CD14-positive monocyte (primary cell): Measurements from ENCODE around the gene PLCXD3. TPM values are rescaled to one million over a fixed set of nuclear protein-coding genes. Genes with fewer than 3 reads are reported as not detected.

Experiments used
- DNase-seq, 3 donors: peaks; one replicate each; pipeline ENCODE4 v3.0.0-alpha.2; 2011 to 2022
- H2AFZ ChIP-seq: 2 replicates; pipeline ENCODE4 v1.6.0; 2012; ENCODE audit warnings: mild to moderate bottlenecking, low read depth, low read length, inconsistent platforms; ENCODE audit not compliant: insufficient read depth, poor library complexity, severe bottlenecking
- H3K27ac ChIP-seq, 2 donors: 1 replicate in 1 of 2; 2 replicates in 1 of 2; pipeline ENCODE4 v1.5.1; 2012 to 2013; ENCODE audit warnings: low read length in 2 of 2, control low read depth in 1 of 2, inconsistent platforms in 1 of 2, low read depth in 1 of 2, mild to moderate bottlenecking in 1 of 2
- H3K27me3 ChIP-seq, 2 donors: one replicate each; pipeline versions ENCODE4 v1.6.0 to v1.6.1; 2011 to 2013; ENCODE audit warnings: low read length in 2 of 2; ENCODE audit not compliant: control insufficient read depth in 2 of 2, insufficient read depth in 2 of 2
- H3K36me3 ChIP-seq, 2 donors: replicated peaks in 1 of 2; 1 replicate in 1 of 2; 2 replicates in 1 of 2; pipeline versions ENCODE4 v1.5.1 to v1.6.1; 2012 to 2013; ENCODE audit warnings: low read length in 2 of 2, control low read depth in 1 of 2, inconsistent platforms in 1 of 2, mild to moderate bottlenecking in 1 of 2; ENCODE audit not compliant: insufficient read depth in 2 of 2, control insufficient read depth in 1 of 2
- H3K4me1 ChIP-seq, 2 donors: 1 replicate in 1 of 2; 2 replicates in 1 of 2; pipeline versions ENCODE4 v1.5.1 to v1.6.1; 2012 to 2013; ENCODE audit warnings: low read length in 2 of 2, control low read depth in 1 of 2, inconsistent platforms in 1 of 2, mild to moderate bottlenecking in 1 of 2, moderate library complexity in 1 of 2; ENCODE audit not compliant: insufficient read depth in 2 of 2, control insufficient read depth in 1 of 2
- H3K4me2 ChIP-seq: replicated peaks from 2 replicates; pipeline ENCODE3; 2012; ENCODE audit warnings: low read length, moderate library complexity, mild to moderate bottlenecking; ENCODE audit not compliant: poor library complexity, severe bottlenecking; ENCODE audit errors: extremely low read depth
- H3K4me3 ChIP-seq, 3 experiments: fragments of 200-600 bp in 1 of 3; sonication (generic) in 1 of 3; replicated peaks in 1 of 3; 1 replicate in 2 of 3; 2 replicates in 1 of 3; pipeline ENCODE4 v1.5.1; 2011 to 2013; ENCODE audit warnings: low read length in 3 of 3, mild to moderate bottlenecking in 3 of 3, control low read depth in 2 of 3, low read depth in 2 of 3, inconsistent platforms in 1 of 3, moderate library complexity in 1 of 3
- H3K79me2 ChIP-seq: 2 replicates; pipeline ENCODE4 v1.6.0; 2012; ENCODE audit warnings: mild to moderate bottlenecking, control low read depth, inconsistent platforms, low read length, moderate library complexity; ENCODE audit not compliant: insufficient read depth
- H3K9ac ChIP-seq: 2 replicates; pipeline ENCODE4 v1.6.0; 2017; ENCODE audit warnings: low read length, mild to moderate bottlenecking; ENCODE audit not compliant: insufficient read depth, poor library complexity, severe bottlenecking
- H3K9me3 ChIP-seq, 2 donors: replicated peaks in 1 of 2; 1 replicate in 1 of 2; 2 replicates in 1 of 2; pipeline versions ENCODE4 v1.5.1 to v1.6.1; 2012 to 2013; ENCODE audit warnings: low read length in 2 of 2, control low read depth in 1 of 2; ENCODE audit not compliant: control insufficient read depth in 1 of 2, insufficient read depth in 1 of 2
- H4K20me1 ChIP-seq: 2 replicates; pipeline ENCODE4 v1.6.0; 2012; ENCODE audit warnings: mild to moderate bottlenecking, low read length, control low read depth, moderate library complexity; ENCODE audit not compliant: insufficient read depth
- H3K27ac Mint-ChIP-seq, 7 donors: one replicate each; pipeline ENCODE4 v1.8.0; 2020; ENCODE audit warnings: mild to moderate bottlenecking in 7 of 7, mixed read lengths in 7 of 7, moderate library complexity in 6 of 7, inconsistent platforms in 2 of 7
- H3K27me3 Mint-ChIP-seq, 3 donors: one replicate each; pipeline ENCODE4 v1.8.0; 2021 to 2022; ENCODE audit warnings: low read depth in 3 of 3, mild to moderate bottlenecking in 3 of 3, mixed read lengths in 3 of 3, moderate library complexity in 3 of 3, inconsistent platforms in 1 of 3
- H3K36me3 Mint-ChIP-seq, 2 donors: one replicate each; pipeline ENCODE4 v1.8.0; 2020; ENCODE audit warnings: mixed read lengths in 2 of 2, inconsistent platforms in 1 of 2, mild to moderate bottlenecking in 1 of 2
- H3K4me1 Mint-ChIP-seq: one replicate; pipeline ENCODE4 v1.8.0; 2020; ENCODE audit warnings: mild to moderate bottlenecking, mixed read lengths
- H3K4me3 Mint-ChIP-seq, 2 donors: one replicate each; pipeline ENCODE4 v1.8.0; 2020; ENCODE audit warnings: mild to moderate bottlenecking in 2 of 2, mixed read lengths in 2 of 2, moderate library complexity in 1 of 2
- H3K9me3 Mint-ChIP-seq, 7 donors: one replicate each; pipeline ENCODE4 v1.8.0; 2020 to 2022; ENCODE audit warnings: mixed read lengths in 7 of 7, mild to moderate bottlenecking in 6 of 7, moderate library complexity in 6 of 7, inconsistent platforms in 2 of 7
- WGBS: methylation state at CpG from one replicate; pipeline ENCODE4 v1.1.5; 2013; ENCODE audit warnings: missing lambda C conversion rate; ENCODE audit not compliant: insufficient coverage; 5-methylcytosine and 5-hydroxymethylcytosine counted together
- intact Hi-C, 2 donors: fragments of 100-400 bp; cut with micrococcal nuclease; formaldehyde crosslinking; loops; one replicate each; pipeline versions ENCODE4 v1.15.0 to v1.15.1; 2023
- polyA plus RNA-seq, 3 donors: library from polyadenylated mRNA; depleted of rRNA in 1 of 3; unstranded in 2 of 3; stranded (reverse) in 1 of 3; fragments of 300-500 nt in 2 of 3; fragments of >200 nt in 1 of 3; fragmentation: Illumina TruSeq in 2 of 3; gene quantifications; 1 replicate in 2 of 3; 2 replicates in 1 of 3; pipeline ENCODE4 v1.2.3, GENCODE V29; 2012 to 2021
- TF ChIP-seq, protein P1 (sequence below): fragments of 200-600 bp; IDR thresholded peaks from one replicate; pipeline ENCODE4 v1.8.0; 2022; ENCODE audit warnings: antibody characterized with exemption, mild to moderate bottlenecking

Gene PLCXD3
- polyA plus RNA-seq, 3 donors = not detected

DNA sequence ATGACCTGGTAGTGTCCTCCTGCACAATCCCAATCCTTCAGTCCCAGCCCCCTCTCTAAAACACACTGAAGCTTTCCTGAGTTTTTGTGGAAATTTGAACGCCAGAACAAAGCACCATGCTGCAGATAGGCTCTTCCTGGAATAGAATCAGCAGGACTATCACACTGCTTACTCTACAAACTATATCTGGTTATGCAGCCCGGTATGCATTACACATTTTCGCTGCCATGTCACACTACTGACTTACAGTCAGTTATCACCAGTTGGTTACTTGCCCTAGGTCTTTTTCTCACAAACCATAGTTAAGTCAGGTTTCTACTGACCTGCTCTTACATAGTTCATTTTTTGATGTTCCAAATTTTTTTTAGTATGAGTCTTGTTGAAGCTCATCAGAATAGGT, 24.9 kb downstream of the PLCXD3 start:
- Histone ChIP-seq H3K9ac (no peak overlapping the region), H3K4me1 (no peaks in the 10 kb centered on the region), H3K27me3 (no peaks in the 10 kb centered on the region), H3K36me3 (no peaks in the 10 kb centered on the region), H3K79me2 (no peaks in the 10 kb centered on the region), H3K4me3 (no peak overlapping the region), H4K20me1 (no peaks in the 10 kb centered on the region), H3K27ac (no peak overlapping the region), H2AFZ (no peak overlapping the region), H3K9me3 (no peaks in the 10 kb centered on the region), H3K4me2 (no peak overlapping the region)
- no peak for DNase-seq
- TF ChIP-seq, protein P1, sequence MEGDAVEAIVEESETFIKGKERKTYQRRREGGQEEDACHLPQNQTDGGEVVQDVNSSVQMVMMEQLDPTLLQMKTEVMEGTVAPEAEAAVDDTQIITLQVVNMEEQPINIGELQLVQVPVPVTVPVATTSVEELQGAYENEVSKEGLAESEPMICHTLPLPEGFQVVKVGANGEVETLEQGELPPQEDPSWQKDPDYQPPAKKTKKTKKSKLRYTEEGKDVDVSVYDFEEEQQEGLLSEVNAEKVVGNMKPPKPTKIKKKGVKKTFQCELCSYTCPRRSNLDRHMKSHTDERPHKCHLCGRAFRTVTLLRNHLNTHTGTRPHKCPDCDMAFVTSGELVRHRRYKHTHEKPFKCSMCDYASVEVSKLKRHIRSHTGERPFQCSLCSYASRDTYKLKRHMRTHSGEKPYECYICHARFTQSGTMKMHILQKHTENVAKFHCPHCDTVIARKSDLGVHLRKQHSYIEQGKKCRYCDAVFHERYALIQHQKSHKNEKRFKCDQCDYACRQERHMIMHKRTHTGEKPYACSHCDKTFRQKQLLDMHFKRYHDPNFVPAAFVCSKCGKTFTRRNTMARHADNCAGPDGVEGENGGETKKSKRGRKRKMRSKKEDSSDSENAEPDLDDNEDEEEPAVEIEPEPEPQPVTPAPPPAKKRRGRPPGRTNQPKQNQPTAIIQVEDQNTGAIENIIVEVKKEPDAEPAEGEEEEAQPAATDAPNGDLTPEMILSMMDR = no peak
- Mint-ChIP-seq H3K27ac (no peak overlapping the region), H3K9me3 (peaks cover 0 to 6% (median 2%) of the 10 kb centered on the region in 7 donors), H3K36me3 (no peaks in the 10 kb centered on the region), H3K27me3 (no peaks in the 10 kb centered on the region), H3K4me1 (no peaks in the 10 kb centered on the region), H3K4me3 (no peak overlapping the region)
- intact Hi-C loops = no loop called here
- 83% methylated on average over 3 of the region's 3 CpGs for WGBS

DNA sequence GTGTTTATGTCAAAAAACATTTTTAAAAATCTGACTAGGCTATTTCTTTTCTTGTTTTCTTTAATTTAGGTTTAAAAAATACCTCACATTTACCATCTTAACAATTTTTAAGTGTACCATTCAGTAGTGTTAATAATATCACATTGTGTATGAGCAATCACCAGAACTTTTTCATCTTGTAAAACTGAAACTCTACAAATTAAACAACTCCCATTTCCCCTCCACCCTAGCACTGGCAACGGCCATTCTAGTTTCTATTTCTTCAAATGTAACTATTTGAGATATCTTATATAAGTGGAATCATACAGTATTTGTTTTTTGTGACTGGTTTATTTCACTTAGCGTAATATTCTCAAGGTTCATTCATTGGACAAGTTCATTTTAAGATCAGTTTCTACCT, 27.7 kb downstream of the PLCXD3 start:
- H3K27me3 ChIP-seq = no peaks in the 10 kb centered on the region
- DNase-seq = no peak
- no peaks in the 10 kb centered on the region for H3K9me3 ChIP-seq
- Mint-ChIP-seq H3K4me1 (no peaks in the 10 kb centered on the region), H3K4me3 (no peak overlapping the region), H3K9me3 (peaks cover 0 to 8% (median 3%) of the 10 kb centered on the region in 7 donors), H3K27me3 (no peaks in the 10 kb centered on the region), H3K36me3 (no peaks in the 10 kb centered on the region), H3K27ac (no peak overlapping the region)
- no peaks in the 10 kb centered on the region for H3K79me2 ChIP-seq
- H4K20me1 ChIP-seq = no peaks in the 10 kb centered on the region
- intact Hi-C loops = no loop called here
- no peak overlapping the region for H3K27ac ChIP-seq
- no peak overlapping the region for H2AFZ ChIP-seq
- H3K4me1 ChIP-seq = no peaks in the 10 kb centered on the region
- no peak overlapping the region for H3K4me2 ChIP-seq
- no peak overlapping the region for H3K4me3 ChIP-seq
- WGBS = no CpG with 5 or more reads among the region's 2 CpGs
- TF ChIP-seq, protein P1 = no peak
- no peak overlapping the region for H3K9ac ChIP-seq
- H3K36me3 ChIP-seq = no peaks in the 10 kb centered on the region
